HepG2 (cell line): ENCODE measurements around the gene MICALL2. TPM values are rescaled to one million over a fixed set of nuclear protein-coding genes. Genes with fewer than 3 reads are reported as not detected.

Experiments used
- AGO2 ChIP-seq: fragments of 200-400 bp; formaldehyde crosslinking; optimal IDR thresholded peaks from 2 replicates; pipeline ENCODE3; 2017; ENCODE audit warnings: mild to moderate bottlenecking, low read depth, low read length, moderate library complexity
- CTCF ChIP-seq: sonication (generic); formaldehyde crosslinking; IDR thresholded peaks from 2 replicates; pipeline ENCODE4 v1.5.0; 2020; ENCODE audit warnings: mild to moderate bottlenecking, missing genetic modification reagents, moderate library complexity
- JUND ChIP-seq: sonication (generic); formaldehyde crosslinking; IDR thresholded peaks from 2 replicates; pipeline ENCODE4 v1.8.0; 2022; ENCODE audit warnings: mild to moderate bottlenecking, missing genetic modification reagents
- PATZ1 ChIP-seq: sonication (generic); formaldehyde crosslinking; IDR thresholded peaks from 2 replicates; pipeline ENCODE4 v1.4.0; 2020; ENCODE audit warnings: missing genetic modification reagents
- STAG1 ChIP-seq: sonication (generic); formaldehyde crosslinking; IDR thresholded peaks from 2 replicates; pipeline ENCODE4 v1.4.0; 2020; ENCODE audit warnings: missing genetic modification reagents
- ZNF589 ChIP-seq: sonication (generic); formaldehyde crosslinking; conservative IDR thresholded peaks from 2 replicates; pipeline ENCODE4 v1.8.0; 2022; ENCODE audit warnings: mild to moderate bottlenecking, moderate library complexity, missing genetic modification reagents
- ZNF687 ChIP-seq: sonication (generic); formaldehyde crosslinking; IDR thresholded peaks from 2 replicates; pipeline ENCODE4 v1.5.1; 2020; ENCODE audit warnings: mild to moderate bottlenecking, missing genetic modification reagents, moderate library complexity
- polyA plus RNA-seq, 8 experiments: library from polyadenylated mRNA; depleted of rRNA in 3 of 8; stranded (reverse) in 7 of 8; unstranded in 1 of 8; fragments of >200 nt; fragmentation: Illumina TruSeq in 4 of 8; extraction: Trizol in 4 of 8; gene quantifications; 2 replicates each; pipeline versions ENCODE4 v1.2.1 to v1.2.3, GENCODE V29; 2011 to 2016; ENCODE audit warnings: low read depth in 4 of 8, missing spikeins in 1 of 8, mixed read lengths in 1 of 8; ENCODE audit not compliant: insufficient read depth in 1 of 8
- total RNA-seq, 5 experiments: library from RNA; depleted of rRNA; stranded (reverse); fragments of >200 nt; fragmentation: Illumina TruSeq; extraction: Trizol; gene quantifications; 2 replicates each; pipeline ENCODE4 v1.2.3, GENCODE V29; 2016; ENCODE audit warnings: low read depth in 1 of 5

The MICALL2 gene
- total and polyA plus RNA-seq, 2 of the 13 experiments (the other 11 are each of a cell fraction or from before 2014, with no cell fraction given) = 5.8 to 12.4 TPM

GRCh38 chr7:1439373-1440363, 19.6 kb downstream of the MICALL2 start (continued):
- TF ChIP-seq ZNF687 (CRISPR knock-in tag) (peak; percentile 15; the same call in 1 of the 2 replicates), STAG1 (peak; percentile 58), JUND (no peak), ZNF589 (CRISPR knock-in tag) (0 out of 2 replicates have a peak, but pooled peaks have one; percentile 52), PATZ1 (CRISPR knock-in tag) (peak; percentile 64), CTCF (CRISPR knock-in tag) (peak; percentile 65), AGO2 (peak; percentile 45)
